GM12878 (cell line): ENCODE data around the gene DDIT4. TPM values are rescaled to one million over a fixed set of nuclear protein-coding genes. Genes with fewer than 3 reads are reported as not detected.

Source experiments
- ATAC-seq: fragments of 200-7000 bp; cut with Tn5 transposase; 3 replicates; pipeline ENCODE4 v1.9.1; 2020; ENCODE audit warnings: mild to moderate bottlenecking, moderate library complexity
- BruUV-seq: library from RNA; stranded (reverse); fragments of 400-500 nt; replicated peaks from 2 replicates; lab custom pipeline; 2021; lab: Mats Ljungman, UMichigan
- CTCF ChIA-PET: fragments of 300-600 bp; sonication (Branson Sonifier 250); formaldehyde crosslinking; extraction: SDS; loops from one replicate; lab custom pipeline; 2021; ENCODE audit warnings: inconsistent platforms; lab: Yijun Ruan, JAX
- POLR2A ChIA-PET: fragments of 350-600 bp; formaldehyde crosslinking; extraction: SDS; loops from one replicate; lab custom pipeline; 2021; ENCODE audit warnings: inconsistent platforms; lab: Charles Lee
- RAD21 ChIA-PET: fragments of 300-600 bp; sonication (Branson Sonifier 250); formaldehyde crosslinking; loops from one replicate; lab custom pipeline; 2023; ENCODE audit warnings: antibody characterized with exemption; ENCODE audit not compliant: unreplicated experiment; lab: Charles Lee
- SMC1A ChIA-PET: fragments of 300-600 bp; sonication (Branson Sonifier 250); formaldehyde crosslinking; loops from one replicate; lab custom pipeline; 2023; ENCODE audit not compliant: unreplicated experiment, uncharacterized antibody; lab: Charles Lee
- DNase-seq: peaks from one replicate; pipeline ENCODE4 v3.0.0-alpha.2; 2011; ENCODE audit warnings: low read depth, low spot score
- FAIRE-seq: peaks from 3 replicates; lab custom pipeline; 2011; peaks lifted over from hg19 to GRCh38; lab: Jason Lieb, UNC
- H2AFZ ChIP-seq: 2 replicates; pipeline ENCODE4 v1.6.0; 2011; ENCODE audit warnings: low read depth, low read length, control low read depth; ENCODE audit not compliant: control insufficient read depth
- H3K27ac ChIP-seq: 2 replicates; pipeline ENCODE4 v1.5.1; 2011; ENCODE audit warnings: control low read depth; ENCODE audit not compliant: control insufficient read depth, insufficient read depth
- H3K27me3 ChIP-seq, 2 experiments: replicated peaks in 1 of 2; 2 replicates each; pipeline versions ENCODE4 v1.6.0 to v1.6.1; 2011; ENCODE audit warnings: low read length in 1 of 2; ENCODE audit not compliant: control insufficient read depth in 2 of 2, insufficient read depth in 2 of 2
- H3K36me3 ChIP-seq, 2 experiments: 2 replicates each; pipeline ENCODE4 v1.5.1; 2011; ENCODE audit warnings: low read length in 1 of 2; ENCODE audit not compliant: control insufficient read depth in 2 of 2, insufficient read depth in 2 of 2
- H3K4me1 ChIP-seq: 2 replicates; pipeline ENCODE4 v1.6.1; 2011; ENCODE audit warnings: mild to moderate bottlenecking, low read length, moderate library complexity, mixed read lengths; ENCODE audit not compliant: control insufficient read depth, insufficient read depth
- H3K4me2 ChIP-seq: 2 replicates; pipeline ENCODE4 v1.6.0; 2011; ENCODE audit warnings: control low read depth; ENCODE audit not compliant: control insufficient read depth, insufficient read depth
- H3K4me3 ChIP-seq: fragments of 200-600 bp; sonication (generic); 2 replicates; pipeline ENCODE4 v1.5.1; 2016
- H3K79me2 ChIP-seq: 2 replicates; pipeline ENCODE4 v1.6.0; 2011; ENCODE audit warnings: low read length; ENCODE audit not compliant: control insufficient read depth, insufficient read depth
- H3K9ac ChIP-seq: 2 replicates; pipeline ENCODE4 v1.8.0; 2011; ENCODE audit warnings: low read length, control low read depth, mixed read lengths; ENCODE audit not compliant: control insufficient read depth, insufficient read depth
- H3K9me3 ChIP-seq: replicated peaks from 3 replicates; pipeline ENCODE4 v1.5.1; 2011; ENCODE audit warnings: mild to moderate bottlenecking, low read length; ENCODE audit not compliant: control insufficient read depth, insufficient read depth
- H4K20me1 ChIP-seq: 2 replicates; pipeline ENCODE4 v1.6.0; 2011; ENCODE audit not compliant: control insufficient read depth, insufficient read depth
- BCL3 ChIP-seq: IDR thresholded peaks from 2 replicates; pipeline ENCODE4 v1.6.1; 2011; ENCODE audit warnings: borderline replicate concordance, low read depth, mild to moderate bottlenecking, moderate library complexity, low read length; ENCODE audit not compliant: insufficient read depth, poor library complexity, severe bottlenecking
- EED ChIP-seq: sonication (generic); IDR thresholded peaks from 2 replicates; pipeline ENCODE4 v1.6.1; 2016; ENCODE audit warnings: antibody characterized with exemption, low read depth
- EP300 ChIP-seq, 2 experiments: fragments of 150-350 bp in 1 of 2; IDR thresholded peaks; 2 replicates each; pipeline ENCODE4 v1.6.1; 2011 to 2012; ENCODE audit warnings: low read depth in 2 of 2, low read length in 2 of 2, borderline replicate concordance in 1 of 2, improper control_type of control experiment in 1 of 2, inconsistent platforms in 1 of 2; ENCODE audit not compliant: control insufficient read depth in 1 of 2
- IKZF1 ChIP-seq: fragments of 450-650 bp; conservative IDR thresholded peaks from 2 replicates; pipeline ENCODE4 v1.6.1; 2017; ENCODE audit warnings: antibody characterized with exemption, mild to moderate bottlenecking
- IKZF2 ChIP-seq, 2 experiments: fragments of 450-650 bp; IDR thresholded peaks; 2 replicates each; pipeline ENCODE4 v1.6.1; 2017; ENCODE audit warnings: mild to moderate bottlenecking in 2 of 2, moderate library complexity in 2 of 2
- IRF4 ChIP-seq: IDR thresholded peaks from 2 replicates; pipeline ENCODE4 v1.6.1; 2011; ENCODE audit warnings: low read depth, low read length
- KLF5 ChIP-seq: fragments of 450-650 bp; IDR thresholded peaks from 2 replicates; pipeline ENCODE4 v1.6.1; 2014; ENCODE audit warnings: mild to moderate bottlenecking; ENCODE audit not compliant: partially characterized antibody
- LARP7 ChIP-seq: fragments of 450-650 bp; IDR thresholded peaks from 2 replicates; pipeline ENCODE4 v1.6.1; 2017; ENCODE audit warnings: mild to moderate bottlenecking
- MTA3 ChIP-seq: IDR thresholded peaks from 2 replicates; pipeline ENCODE4 v1.6.1; 2012; ENCODE audit warnings: low read length, inconsistent platforms, borderline replicate concordance
- POLR2A ChIP-seq: IDR thresholded peaks from 2 replicates; pipeline ENCODE4 v1.6.1; 2011; ENCODE audit warnings: low read depth, mild to moderate bottlenecking, low read length
- RB1 ChIP-seq: fragments of 450-650 bp; formaldehyde crosslinking; IDR thresholded peaks from 2 replicates; pipeline ENCODE4 v1.6.1; 2017; ENCODE audit warnings: mild to moderate bottlenecking, borderline replicate concordance
- SMAD5 ChIP-seq: IDR thresholded peaks from 2 replicates; pipeline ENCODE4 v1.6.1; 2016; ENCODE audit warnings: antibody characterized with exemption, low read depth
- SUZ12 ChIP-seq: fragments of 200-600 bp; sonication (generic); IDR thresholded peaks from one replicate; pipeline ENCODE4 v1.6.1; 2018; ENCODE audit warnings: antibody characterized with exemption, mild to moderate bottlenecking; ENCODE audit not compliant: unreplicated experiment
- ZNF384 ChIP-seq: IDR thresholded peaks from 2 replicates; pipeline ENCODE4 v1.6.1; 2012; ENCODE audit warnings: low read depth, mild to moderate bottlenecking, low read length, improper control_type of control experiment, borderline replicate concordance
- ZNF687 ChIP-seq: fragments of 450-650 bp; IDR thresholded peaks from 2 replicates; pipeline ENCODE4 v1.6.1; 2017; ENCODE audit warnings: mild to moderate bottlenecking, moderate library complexity
- WGBS: methylation state at CpG from one replicate; pipeline ENCODE4 v1.1.6; 2016; ENCODE audit warnings: low lambda C conversion rate; ENCODE audit not compliant: insufficient replicate concordance, insufficient coverage; ENCODE audit errors: missing lambda C conversion rate; 5-methylcytosine and 5-hydroxymethylcytosine counted together
- in situ Hi-C: fragments of 300-500 bp; cut with MboI; formaldehyde crosslinking; loops from 9 replicates; pipeline ENCODE4 v1.14.3; 2018; ENCODE audit warnings: mixed read lengths
- intact Hi-C: fragments of 100-400 bp; cut with micrococcal nuclease; formaldehyde crosslinking; loops from one replicate; pipeline ENCODE4 v1.14.2; 2022; ENCODE audit not compliant: unreplicated experiment
- polyA plus RNA-seq, 11 experiments: library from polyadenylated mRNA; depleted of rRNA in 4 of 11; unstranded in 6 of 11; stranded (reverse) in 5 of 11; fragments of >200 nt; fragmentation: Nextera tagmentation in 4 of 11; fragmentation: Illumina TruSeq in 1 of 11; extraction: Ambion mirVana in 4 of 11; extraction: Trizol in 1 of 11; gene quantifications; 1 replicate in 1 of 11; 2 replicates in 10 of 11; pipeline versions ENCODE4 v1.2.1 to v1.2.3, GENCODE V29; 2011 to 2016; ENCODE audit warnings: inconsistent platforms in 2 of 11, missing spikeins in 2 of 11, low read depth in 1 of 11
- total RNA-seq, 4 experiments: library from RNA; depleted of rRNA in 3 of 4; stranded (reverse); fragments of >200 nt in 3 of 4; fragmentation: Illumina TruSeq in 1 of 4; extraction: Trizol in 1 of 4; gene quantifications; 2 replicates each; pipeline versions ENCODE4 v1.2.1 to v1.2.3, GENCODE V29; 2013 to 2021

The DDIT4 gene
- total and polyA plus RNA-seq, 10 of the 15 experiments (the other 5 are each of a cell fraction or from before 2014, with no cell fraction given): 2.1 to 277 (median 183) TPM

GRCh38 chr10:72259491-72260238 is 14.1 kb upstream of the DDIT4 start (continued):
- no peak for TF ChIP-seq SUZ12
- peak; percentile 41; the same call in 1 of the 2 replicates for TF ChIP-seq MTA3
- peak; percentile 62 for TF ChIP-seq EED
- no peak; the same call in 1 of the 2 replicates for TF ChIP-seq IKZF1
- TF ChIP-seq EP300 (IDR thresholded peaks at IDR 0.05; ENCODE audit: borderline replicate concordance in 1 of 2, control insufficient read depth in 1 of 2, low read depth in 2 of 2, low read length in 2 of 2): no peak
- no peak for TF ChIP-seq KLF5
- no peak; the same call in 1 of the 2 replicates for TF ChIP-seq RB1
- TF ChIP-seq POLR2A: no peak
- TF ChIP-seq IKZF2 (IDR thresholded peaks at IDR 0.05): peak; percentile 54 to 67; a peak in 2 of 4 replicates
- no peak for TF ChIP-seq ZNF384

- POLR2A ChIA-PET: interaction anchor here (0.6 to 11.6 kb wide), 23 partner anchors 12 to 276 kb away, joined by 3 to 267 read pairs (median 5); partner anchors contain the start of genes ANAPC16, ASCC1 and DDIT4
- no peaks in the 10 kb centered on the region for H4K20me1 ChIP-seq
- peak overlapping the region; percentile 75 for H3K4me2 ChIP-seq
- ATAC-seq (peak; percentile 80), DNase-seq (peak; percentile 88), FAIRE-seq (no peak)
- SMC1A ChIA-PET: interaction anchor here (0.6 to 21.0 kb wide), 23 partner anchors 10 to 210 kb away, joined by 3 to 275 read pairs (median 6); partner anchors contain the start of genes ANAPC16, ASCC1 and DDIT4
- peak overlapping the region; percentile 37 for H2AFZ ChIP-seq
- no peaks in the 10 kb centered on the region for H3K9me3 ChIP-seq
- H3K4me1 ChIP-seq: peaks cover 70% of the 10 kb centered on the region
- peak overlapping the region; percentile 68 for H3K4me3 ChIP-seq
- H3K9ac ChIP-seq: peak overlapping the region; percentile 71
- BruUV-seq: TSS peak; percentile 96
- intact Hi-C loops (loop anchor here (2.0 to 5.0 kb wide), 2 partner anchors 43 to 60 kb away; partner anchors contain the start of genes ANAPC16 and ASCC1), in situ Hi-C loops (no loop called here)
- peak overlapping the region; percentile 95 for H3K27ac ChIP-seq
- peaks cover 2% of the 10 kb centered on the region for H3K79me2 ChIP-seq
- CTCF ChIA-PET: interaction anchor here (0.5 to 7.6 kb wide), 25 partner anchors 9 to 1513 kb away, joined by 3 to 59 read pairs (median 5); partner anchors contain the start of genes ANAPC16, ASCC1 and DDIT4
- RAD21 ChIA-PET: interaction anchor here (0.6 to 13.0 kb wide), 23 partner anchors 10 to 425 kb away, joined by 3 to 200 read pairs (median 4); partner anchors contain the start of genes ANAPC16, ASCC1 and DDIT4
- WGBS: 0% methylated on average over 15 of the region's 19 CpGs
- no peaks in the 10 kb centered on the region for H3K36me3 ChIP-seq
- H3K27me3 ChIP-seq: no peaks in the 10 kb centered on the region
- TF ChIP-seq RB1 (peak; percentile 26; the same call in 1 of the 2 replicates), LARP7 (peak; percentile 17; the same call in 1 of the 2 replicates), IKZF2 (IDR thresholded peaks at IDR 0.05) (no peak), ZNF687 (peak; percentile 99), IRF4 (0 out of 2 replicates have a peak, but pooled peaks have one; percentile 44), SMAD5 (no peak), BCL3 (peak; percentile 17)
These were observed 13.3 kb upstream of the DDIT4 start for GRCh38 chr10:72260239-72260975.
